ENCODE data around the gene WEE2.
"Not testable (repeated sequence)": the region's sequence is repeated elsewhere in the genome, so short reads cannot be mapped to it uniquely, and the experiment has no call there.

The WEE2 gene

GRCh38 chr7:141708351-141708750, at the start of gene WEE2:
Gene WEE2, plus strand, starts transcription at chr7:141708353. Its CDS starts 406 bp downstream, at chr7:141708759.
- no peak for DNase-seq

- no peak for DNase-seq
Observed at GRCh38 chr7:141659501-141659900, 48.7 kb upstream of the WEE2 start.

GRCh38 chr7:141660259-141660658, 47.9 kb upstream of the WEE2 start:
- peak; percentile 89 for DNase-seq

GRCh38 chr7:141663081-141663849, 44.9 kb upstream of the WEE2 start:
- peak; percentile 20 for DNase-seq

GRCh38 chr7:141664450-141664849, 43.7 kb upstream of the WEE2 start:
- no peak for DNase-seq

- no peak for DNase-seq
Observed at GRCh38 chr7:141665208-141666035, 42.7 kb upstream of the WEE2 start.

- DNase-seq, result no peak
Observed at GRCh38 chr7:141666071-141666470, 42.1 kb upstream of the WEE2 start.

GRCh38 chr7:141668853-141669252, 39.3 kb upstream of the WEE2 start:
- DNase-seq, result no peak

GRCh38 chr7:141671705-141672496, 36.3 kb upstream of the WEE2 start:
- DNase-seq, result peak; percentile 93

- peak; percentile 36 for DNase-seq
Observed at GRCh38 chr7:141673346-141673745, 34.8 kb upstream of the WEE2 start.

GRCh38 chr7:141674171-141674671, 33.9 kb upstream of the WEE2 start:
- DNase-seq, result peak; percentile 85

- peak; percentile 50 for DNase-seq
Observed at GRCh38 chr7:141674702-141675101, 33.5 kb upstream of the WEE2 start.

GRCh38 chr7:141675436-141676215, 32.5 kb upstream of the WEE2 start:
- DNase-seq, result peak; percentile 89

- DNase-seq, result peak; percentile 46
Observed at GRCh38 chr7:141676618-141677017, 31.5 kb upstream of the WEE2 start.

GRCh38 chr7:141679014-141679413, 29.1 kb upstream of the WEE2 start:
- no peak for DNase-seq

- DNase-seq, result no peak
Observed at GRCh38 chr7:141685285-141686023, 22.7 kb upstream of the WEE2 start.

GRCh38 chr7:141686074-141686473, 22.1 kb upstream of the WEE2 start:
- no peak for DNase-seq

- no peak for DNase-seq
Observed at GRCh38 chr7:141686670-141687069, 21.5 kb upstream of the WEE2 start.

- no peak for DNase-seq
Observed at GRCh38 chr7:141688043-141688442, 20.1 kb upstream of the WEE2 start.

- not testable (repeated sequence) for DNase-seq
Observed at GRCh38 chr7:141689072-141689825, 18.9 kb upstream of the WEE2 start.

- no peak for DNase-seq
Observed at GRCh38 chr7:141691540-141691939, 16.6 kb upstream of the WEE2 start.
